ENCODE results near the gene SRPX2.
A peak's percentile ranks its signal among the peaks of the same experiment; 100 is the strongest.

SRPX2 gene

GRCh38 chrX:100625985-100626491 lies 18.0 kb upstream of the SRPX2 start:
- H3K27me3 ChIP-seq (ENCODE audit: control insufficient read depth in 2 of 2, insufficient read depth in 2 of 2, low read length in 2 of 2): no peaks in the 10 kb centered on the region
- H3K4me1 ChIP-seq (ENCODE audit: control insufficient read depth in 2 of 2, insufficient read depth in 2 of 2, low read length in 2 of 2): no peaks in the 10 kb centered on the region
- no peak overlapping the region for H3K27ac ChIP-seq (ENCODE audit: low read depth in 2 of 2, low read length in 2 of 2)
- H3K4me3 ChIP-seq (ENCODE audit: low read length in 2 of 2): no peak overlapping the region
- no peaks in the 10 kb centered on the region for H3K9me3 ChIP-seq (ENCODE audit: control insufficient read depth in 2 of 2, low read length in 2 of 2)
- peaks cover 0 to 3% of the 10 kb centered on the region in 2 donors for H3K36me3 ChIP-seq (ENCODE audit: control insufficient read depth in 2 of 2, insufficient read depth in 2 of 2, low read length in 2 of 2)
- H3K9ac ChIP-seq (ENCODE audit: low read depth in 1 of 2, low read length in 2 of 2): no peak overlapping the region

GRCh38 chrX:100635040-100635439 lies 9.0 kb upstream of the SRPX2 start:
- H3K4me3 ChIP-seq (ENCODE audit: low read length in 2 of 2): peak overlapping the region; percentile 66 to 80
- no peak overlapping the region for H3K9ac ChIP-seq (ENCODE audit: low read depth in 1 of 2, low read length in 2 of 2)
- H3K4me1 ChIP-seq (ENCODE audit: control insufficient read depth in 2 of 2, insufficient read depth in 2 of 2, low read length in 2 of 2): no peaks in the 10 kb centered on the region
- peaks cover 2 to 7% of the 10 kb centered on the region in 2 donors for H3K27me3 ChIP-seq (ENCODE audit: control insufficient read depth in 2 of 2, insufficient read depth in 2 of 2, low read length in 2 of 2)
- no peaks in the 10 kb centered on the region for H3K9me3 ChIP-seq (ENCODE audit: control insufficient read depth in 2 of 2, low read length in 2 of 2)
- H3K36me3 ChIP-seq (ENCODE audit: control insufficient read depth in 2 of 2, insufficient read depth in 2 of 2, low read length in 2 of 2): peaks cover 0 to 1% of the 10 kb centered on the region in 2 donors
- no peak overlapping the region for H3K27ac ChIP-seq (ENCODE audit: low read depth in 2 of 2, low read length in 2 of 2)

- Histone ChIP-seq H3K27ac (ENCODE audit: low read depth in 2 of 2, low read length in 2 of 2) (peak overlapping the region; percentile 46 to 57), H3K9ac (ENCODE audit: low read depth in 1 of 2, low read length in 2 of 2) (peak overlapping the region; percentile 68 to 73)
Observed at GRCh38 chrX:100635989-100636320, 8.0 kb upstream of the SRPX2 start.

GRCh38 chrX:100636321-100636991 lies 7.5 kb upstream of the SRPX2 start, which contains the start of gene TSPAN6:
Gene TSPAN6 (minus strand): TSS chrX:100636806. CDS start chrX:100636694, 112 bp downstream.
- H3K9ac ChIP-seq (ENCODE audit: low read depth in 1 of 2, low read length in 2 of 2): peak within 1 kb of the TSS; percentile 68 to 73
- peak within 1 kb of the TSS; percentile 66 to 80 for H3K4me3 ChIP-seq (ENCODE audit: low read length in 2 of 2)
- no peaks in the 10 kb centered on the region for H3K9me3 ChIP-seq (ENCODE audit: control insufficient read depth in 2 of 2, low read length in 2 of 2)
- H3K27me3 ChIP-seq (ENCODE audit: control insufficient read depth in 2 of 2, insufficient read depth in 2 of 2, low read length in 2 of 2): peaks cover 2 to 7% of the 10 kb centered on the region in 2 donors
- peak within 1 kb of the TSS; percentile 46 to 57 for H3K27ac ChIP-seq (ENCODE audit: low read depth in 2 of 2, low read length in 2 of 2)
- H3K4me1 ChIP-seq (ENCODE audit: control insufficient read depth in 2 of 2, insufficient read depth in 2 of 2, low read length in 2 of 2): no peaks in the 10 kb centered on the region
- H3K36me3 ChIP-seq (ENCODE audit: control insufficient read depth in 2 of 2, insufficient read depth in 2 of 2, low read length in 2 of 2): no peaks in the 10 kb centered on the region

More at GRCh38 chrX:100635989-100636320, 8.0 kb upstream of the SRPX2 start:
- Histone ChIP-seq H3K9me3 (ENCODE audit: control insufficient read depth in 2 of 2, low read length in 2 of 2) (no peaks in the 10 kb centered on the region), H3K4me3 (ENCODE audit: low read length in 2 of 2) (peak overlapping the region; percentile 66 to 80), H3K36me3 (ENCODE audit: control insufficient read depth in 2 of 2, insufficient read depth in 2 of 2, low read length in 2 of 2) (no peaks in the 10 kb centered on the region), H3K27me3 (ENCODE audit: control insufficient read depth in 2 of 2, insufficient read depth in 2 of 2, low read length in 2 of 2) (peaks cover 2 to 7% of the 10 kb centered on the region in 2 donors), H3K4me1 (ENCODE audit: control insufficient read depth in 2 of 2, insufficient read depth in 2 of 2, low read length in 2 of 2) (no peaks in the 10 kb centered on the region)

- no peak overlapping the region for H3K4me3 ChIP-seq (ENCODE audit: low read length in 2 of 2)
- H3K9me3 ChIP-seq (ENCODE audit: control insufficient read depth in 2 of 2, low read length in 2 of 2): no peaks in the 10 kb centered on the region
- peaks cover 15 to 21% of the 10 kb centered on the region in 2 donors for H3K27me3 ChIP-seq (ENCODE audit: control insufficient read depth in 2 of 2, insufficient read depth in 2 of 2, low read length in 2 of 2)
- no peaks in the 10 kb centered on the region for H3K36me3 ChIP-seq (ENCODE audit: control insufficient read depth in 2 of 2, insufficient read depth in 2 of 2, low read length in 2 of 2)
- H3K27ac ChIP-seq (ENCODE audit: low read depth in 2 of 2, low read length in 2 of 2): no peak overlapping the region
- no peak overlapping the region for H3K9ac ChIP-seq (ENCODE audit: low read depth in 1 of 2, low read length in 2 of 2)
- H3K4me1 ChIP-seq (ENCODE audit: control insufficient read depth in 2 of 2, insufficient read depth in 2 of 2, low read length in 2 of 2): peaks cover 0 to 6% of the 10 kb centered on the region in 2 donors
Observed at GRCh38 chrX:100642290-100642689, 1.7 kb upstream of the SRPX2 start.

GRCh38 chrX:100643212-100643611 lies 787 bp upstream of the SRPX2 start:
- H3K27me3 ChIP-seq (ENCODE audit: control insufficient read depth in 2 of 2, insufficient read depth in 2 of 2, low read length in 2 of 2): peaks cover 15 to 18% of the 10 kb centered on the region in 2 donors
- no peak overlapping the region for H3K9ac ChIP-seq (ENCODE audit: low read depth in 1 of 2, low read length in 2 of 2)
- no peak overlapping the region for H3K4me3 ChIP-seq (ENCODE audit: low read length in 2 of 2)
- peaks cover 7 to 15% of the 10 kb centered on the region in 2 donors for H3K4me1 ChIP-seq (ENCODE audit: control insufficient read depth in 2 of 2, insufficient read depth in 2 of 2, low read length in 2 of 2)
- H3K36me3 ChIP-seq (ENCODE audit: control insufficient read depth in 2 of 2, insufficient read depth in 2 of 2, low read length in 2 of 2): no peaks in the 10 kb centered on the region
- H3K27ac ChIP-seq (ENCODE audit: low read depth in 2 of 2, low read length in 2 of 2): peak overlapping the region in 1 of 2 donors; percentile 17
- no peaks in the 10 kb centered on the region for H3K9me3 ChIP-seq (ENCODE audit: control insufficient read depth in 2 of 2, low read length in 2 of 2)

GRCh38 chrX:100645106-100645505 lies 1.1 kb downstream of the SRPX2 start:
- H3K9me3 ChIP-seq (ENCODE audit: control insufficient read depth in 2 of 2, low read length in 2 of 2): no peaks in the 10 kb centered on the region
- H3K4me1 ChIP-seq (ENCODE audit: control insufficient read depth in 2 of 2, insufficient read depth in 2 of 2, low read length in 2 of 2): peaks cover 7 to 33% of the 10 kb centered on the region in 2 donors
- H3K4me3 ChIP-seq (ENCODE audit: low read length in 2 of 2): no peak overlapping the region
- no peak overlapping the region for H3K9ac ChIP-seq (ENCODE audit: low read depth in 1 of 2, low read length in 2 of 2)
- H3K27me3 ChIP-seq (ENCODE audit: control insufficient read depth in 2 of 2, insufficient read depth in 2 of 2, low read length in 2 of 2): peaks cover 13 to 14% of the 10 kb centered on the region in 2 donors
- no peaks in the 10 kb centered on the region for H3K36me3 ChIP-seq (ENCODE audit: control insufficient read depth in 2 of 2, insufficient read depth in 2 of 2, low read length in 2 of 2)
- H3K27ac ChIP-seq (ENCODE audit: low read depth in 2 of 2, low read length in 2 of 2): no peak overlapping the region

- Histone ChIP-seq H3K36me3 (ENCODE audit: control insufficient read depth in 2 of 2, insufficient read depth in 2 of 2, low read length in 2 of 2) (no peaks in the 10 kb centered on the region), H3K9me3 (ENCODE audit: control insufficient read depth in 2 of 2, low read length in 2 of 2) (no peaks in the 10 kb centered on the region), H3K4me1 (ENCODE audit: control insufficient read depth in 2 of 2, insufficient read depth in 2 of 2, low read length in 2 of 2) (peaks cover 12 to 40% of the 10 kb centered on the region in 2 donors), H3K4me3 (ENCODE audit: low read length in 2 of 2) (no peak overlapping the region), H3K27me3 (ENCODE audit: control insufficient read depth in 2 of 2, insufficient read depth in 2 of 2, low read length in 2 of 2) (peaks cover 8 to 10% of the 10 kb centered on the region in 2 donors), H3K27ac (ENCODE audit: low read depth in 2 of 2, low read length in 2 of 2) (peak overlapping the region in 1 of 2 donors; percentile 34), H3K9ac (ENCODE audit: low read depth in 1 of 2, low read length in 2 of 2) (no peak overlapping the region)
Observed at GRCh38 chrX:100647095-100647494, 3.1 kb downstream of the SRPX2 start.

- no peak overlapping the region for H3K9ac ChIP-seq (ENCODE audit: low read depth in 1 of 2, low read length in 2 of 2)
- no peaks in the 10 kb centered on the region for H3K9me3 ChIP-seq (ENCODE audit: control insufficient read depth in 2 of 2, low read length in 2 of 2)
- H3K36me3 ChIP-seq (ENCODE audit: control insufficient read depth in 2 of 2, insufficient read depth in 2 of 2, low read length in 2 of 2): no peaks in the 10 kb centered on the region
- no peak overlapping the region for H3K4me3 ChIP-seq (ENCODE audit: low read length in 2 of 2)
- H3K27ac ChIP-seq (ENCODE audit: low read depth in 2 of 2, low read length in 2 of 2): peak overlapping the region; percentile 71 to 77
- H3K27me3 ChIP-seq (ENCODE audit: control insufficient read depth in 2 of 2, insufficient read depth in 2 of 2, low read length in 2 of 2): peaks cover 6 to 10% of the 10 kb centered on the region in 2 donors
- H3K4me1 ChIP-seq (ENCODE audit: control insufficient read depth in 2 of 2, insufficient read depth in 2 of 2, low read length in 2 of 2): peaks cover 12 to 40% of the 10 kb centered on the region in 2 donors
Observed at GRCh38 chrX:100647739-100648138, 3.7 kb downstream of the SRPX2 start.

Data from mucosa of rectum (tissue), 2 donors.